Neural progenitor cell (in vitro differentiated cells): ENCODE measurements around the gene ADGRG7. TPM values are rescaled to one million over a fixed set of nuclear protein-coding genes. Genes with fewer than 3 reads are reported as not detected.

Experiments
- DNase-seq: peaks from one replicate; pipeline ENCODE4 v3.0.0-alpha.2; 2016; ENCODE audit warnings: low spot score
- H2AFZ ChIP-seq: fragments of 200-600 bp; sonication (generic); replicated peaks from 2 replicates; pipeline ENCODE4 v1.6.1; 2016; ENCODE audit warnings: antibody characterized with exemption
- H3F3A ChIP-seq: fragments of 200-600 bp; sonication (generic); 2 replicates; pipeline ENCODE4 v1.6.1; 2016; ENCODE audit warnings: antibody characterized with exemption, low read depth
- H3K27ac ChIP-seq: fragments of 200-600 bp; sonication (generic); 2 replicates; pipeline ENCODE4 v1.5.1; 2016; ENCODE audit warnings: mild to moderate bottlenecking
- H3K27me3 ChIP-seq: fragments of 200-600 bp; sonication (generic); 2 replicates; pipeline ENCODE4 v1.6.1; 2016; ENCODE audit warnings: mild to moderate bottlenecking, moderate library complexity
- H3K36me3 ChIP-seq: fragments of 200-600 bp; sonication (generic); 2 replicates; pipeline ENCODE4 v1.5.1; 2016
- H3K4me1 ChIP-seq: fragments of 200-600 bp; sonication (generic); 2 replicates; pipeline ENCODE4 v1.6.1; 2016; ENCODE audit warnings: mixed run types
- H3K4me2 ChIP-seq: fragments of 200-600 bp; sonication (generic); 2 replicates; pipeline ENCODE4 v1.6.1; 2016
- H3K4me3 ChIP-seq: fragments of 200-600 bp; sonication (generic); 2 replicates; pipeline ENCODE4 v1.5.1; 2016
- H3K79me2 ChIP-seq: fragments of 200-600 bp; sonication (generic); 2 replicates; pipeline ENCODE4 v1.6.1; 2016; ENCODE audit warnings: low read depth
- H3K9ac ChIP-seq: fragments of 200-600 bp; sonication (generic); 2 replicates; pipeline ENCODE4 v1.6.1; 2016
- H3K9me3 ChIP-seq: fragments of 200-600 bp; sonication (generic); 2 replicates; pipeline ENCODE4 v1.5.1; 2016; ENCODE audit warnings: low read depth
- H4K20me1 ChIP-seq: fragments of 200-600 bp; sonication (generic); 2 replicates; pipeline ENCODE4 v1.6.1; 2016; ENCODE audit warnings: low read depth
- H3K27ac Mint-ChIP-seq: 3 replicates; pipeline ENCODE4 v1.8.0; 2021; ENCODE audit warnings: mixed read lengths
- H3K27me3 Mint-ChIP-seq: 2 replicates; pipeline ENCODE4 v1.8.0; 2022; ENCODE audit warnings: low read depth, mild to moderate bottlenecking, inconsistent platforms, moderate library complexity, mixed read lengths; ENCODE audit not compliant: insufficient read depth
- H3K36me3 Mint-ChIP-seq: 3 replicates; pipeline ENCODE4 v1.8.0; 2021; ENCODE audit warnings: mixed read lengths
- H3K4me1 Mint-ChIP-seq: 3 replicates; pipeline ENCODE4 v1.8.0; 2021; ENCODE audit warnings: mixed read lengths
- H3K4me3 Mint-ChIP-seq: 3 replicates; pipeline ENCODE4 v1.8.0; 2021; ENCODE audit warnings: mild to moderate bottlenecking, moderate library complexity, mixed read lengths
- H3K9me3 Mint-ChIP-seq: 3 replicates; pipeline ENCODE4 v1.8.0; 2020; ENCODE audit warnings: mixed read lengths
- CTCF ChIP-seq: fragments of 200-600 bp; sonication (generic); IDR thresholded peaks from 2 replicates; pipeline ENCODE4 v1.5.1; 2017; ENCODE audit warnings: antibody characterized with exemption, mild to moderate bottlenecking
- EZH2 ChIP-seq: fragments of 200-600 bp; sonication (generic); IDR thresholded peaks from 2 replicates; pipeline ENCODE4 v1.6.1; 2017; ENCODE audit warnings: antibody characterized with exemption, mild to moderate bottlenecking, moderate library complexity
- EZH2phosphoT487 ChIP-seq: fragments of 200-600 bp; sonication (generic); IDR thresholded peaks from 2 replicates; pipeline ENCODE4 v1.6.1; 2017; ENCODE audit warnings: antibody characterized with exemption
- total RNA-seq: library from RNA; depleted of rRNA; stranded (reverse); fragments of >200 nt; gene quantifications from 2 replicates; pipeline ENCODE4 v1.2.3, GENCODE V29; 2015; ENCODE audit warnings: low replicate concordance

The ADGRG7 gene
- total RNA-seq, 1 donor from 2014 or later, result not detected

- no peak overlapping the region for H2AFZ ChIP-seq
- no peak for DNase-seq
- no peaks in the 10 kb centered on the region for H3K9me3 ChIP-seq
- Mint-ChIP-seq H3K4me1 (no peaks in the 10 kb centered on the region), H3K4me3 (no peak overlapping the region), H3K9me3 (no peaks in the 10 kb centered on the region), H3K27ac (no peak overlapping the region), H3K27me3 (no peaks in the 10 kb centered on the region), H3K36me3 (no peaks in the 10 kb centered on the region)
- no peak for TF ChIP-seq EZH2
- TF ChIP-seq CTCF, result no peak
- TF ChIP-seq EZH2phosphoT487, result no peak
- H3K27me3 ChIP-seq, result no peaks in the 10 kb centered on the region
- H3K79me2 ChIP-seq, result no peaks in the 10 kb centered on the region
- no peaks in the 10 kb centered on the region for H3K4me1 ChIP-seq
- H3F3A ChIP-seq, result no peaks in the 10 kb centered on the region
- H3K27ac ChIP-seq, result no peak overlapping the region
- H3K4me2 ChIP-seq, result no peak overlapping the region
- no peak overlapping the region for H3K4me3 ChIP-seq
- no peak overlapping the region for H3K9ac ChIP-seq
- no peaks in the 10 kb centered on the region for H3K36me3 ChIP-seq
- no peaks in the 10 kb centered on the region for H4K20me1 ChIP-seq
Measured at GRCh38 chr3:100637197-100637631, 27.8 kb downstream of the ADGRG7 start.

- Histone ChIP-seq H3K27me3 (no peaks in the 10 kb centered on the region), H2AFZ (no peak overlapping the region), H3F3A (no peaks in the 10 kb centered on the region), H3K79me2 (no peaks in the 10 kb centered on the region), H3K4me1 (no peaks in the 10 kb centered on the region), H3K4me2 (no peak overlapping the region), H3K27ac (no peak overlapping the region), H4K20me1 (no peaks in the 10 kb centered on the region), H3K4me3 (no peak overlapping the region), H3K9ac (no peak overlapping the region), H3K36me3 (no peaks in the 10 kb centered on the region), H3K9me3 (no peaks in the 10 kb centered on the region)
- H3K27me3 Mint-ChIP-seq, result no peaks in the 10 kb centered on the region
- H3K4me1 Mint-ChIP-seq, result no peaks in the 10 kb centered on the region
- no peaks in the 10 kb centered on the region for H3K9me3 Mint-ChIP-seq
- no peak for DNase-seq
- H3K27ac Mint-ChIP-seq, result no peak overlapping the region
- no peak overlapping the region for H3K4me3 Mint-ChIP-seq
- no peak for TF ChIP-seq EZH2
- no peak for TF ChIP-seq CTCF
- no peak for TF ChIP-seq EZH2phosphoT487
- no peaks in the 10 kb centered on the region for H3K36me3 Mint-ChIP-seq
Measured at GRCh38 chr3:100640633-100641032, 31.2 kb downstream of the ADGRG7 start.

GRCh38 chr3:100641471-100642032 is 32.2 kb downstream of the ADGRG7 start:
- peaks cover 2% of the 10 kb centered on the region for H3K27me3 Mint-ChIP-seq
- Histone ChIP-seq H3K79me2 (no peaks in the 10 kb centered on the region), H2AFZ (no peak overlapping the region), H3K4me3 (no peak overlapping the region), H3K4me2 (no peak overlapping the region), H3K27me3 (no peaks in the 10 kb centered on the region), H3K36me3 (no peaks in the 10 kb centered on the region), H3F3A (no peaks in the 10 kb centered on the region), H3K27ac (no peak overlapping the region), H3K9ac (no peak overlapping the region), H3K4me1 (no peaks in the 10 kb centered on the region), H4K20me1 (no peaks in the 10 kb centered on the region), H3K9me3 (no peaks in the 10 kb centered on the region)
- H3K27ac Mint-ChIP-seq, result no peak overlapping the region
- TF ChIP-seq EZH2, result no peak
- no peak for TF ChIP-seq EZH2phosphoT487
- no peak overlapping the region for H3K4me3 Mint-ChIP-seq
- H3K36me3 Mint-ChIP-seq, result no peaks in the 10 kb centered on the region
- no peak for DNase-seq
- no peaks in the 10 kb centered on the region for H3K4me1 Mint-ChIP-seq
- H3K9me3 Mint-ChIP-seq, result no peaks in the 10 kb centered on the region

- no peaks in the 10 kb centered on the region for H3K9me3 Mint-ChIP-seq
- no peak overlapping the region for H3K27ac ChIP-seq
- DNase-seq, result no peak
- H3K4me2 ChIP-seq, result no peak overlapping the region
- no peaks in the 10 kb centered on the region for H3K4me1 Mint-ChIP-seq
- no peaks in the 10 kb centered on the region for H3K9me3 ChIP-seq
- no peaks in the 10 kb centered on the region for H4K20me1 ChIP-seq
- no peak for TF ChIP-seq CTCF
- TF ChIP-seq EZH2phosphoT487, result no peak
- no peak for TF ChIP-seq EZH2
- H3F3A ChIP-seq, result no peaks in the 10 kb centered on the region
- no peak overlapping the region for H2AFZ ChIP-seq
- H3K79me2 ChIP-seq, result no peaks in the 10 kb centered on the region
- H3K4me3 Mint-ChIP-seq, result no peak overlapping the region
- H3K27me3 ChIP-seq, result no peaks in the 10 kb centered on the region
- no peaks in the 10 kb centered on the region for H3K36me3 Mint-ChIP-seq
- no peaks in the 10 kb centered on the region for H3K36me3 ChIP-seq
- no peak overlapping the region for H3K27ac Mint-ChIP-seq
- no peak overlapping the region for H3K9ac ChIP-seq
- H3K4me1 ChIP-seq, result no peaks in the 10 kb centered on the region
- H3K27me3 Mint-ChIP-seq, result peaks cover 3% of the 10 kb centered on the region
- no peak overlapping the region for H3K4me3 ChIP-seq
Measured at GRCh38 chr3:100645913-100646312, 36.5 kb downstream of the ADGRG7 start.
